SK-N-SH treated with all-trans-retinoic acid at 6 μM for 48 hours (cell line): Measurements from ENCODE around the gene CALHM1.

Experiments
- ATAC-seq: fragments of 200-7000 bp; cut with Tn5 transposase; 3 replicates; pipeline ENCODE4 v1.9.1; 2020; ENCODE audit warnings: mild to moderate bottlenecking, moderate library complexity
- BACH2 ChIP-seq: fragments of 250-450 bp; sonication (Bioruptor Pico); IDR thresholded peaks from 2 replicates; pipeline ENCODE4 v1.9.0; 2021; ENCODE audit warnings: mild to moderate bottlenecking, borderline replicate concordance
- ESRRG ChIP-seq: fragments of 250-450 bp; sonication (Bioruptor Pico); IDR thresholded peaks from 2 replicates; pipeline ENCODE4 v1.6.1; 2021; ENCODE audit warnings: mild to moderate bottlenecking
- GLIS3 ChIP-seq: fragments of 250-450 bp; sonication (Bioruptor Pico); IDR thresholded peaks from 2 replicates; pipeline ENCODE4 v1.5.0; 2020; ENCODE audit warnings: mild to moderate bottlenecking, moderate library complexity
- ISL1 ChIP-seq: fragments of 250-450 bp; sonication (Bioruptor Pico); IDR thresholded peaks from 2 replicates; pipeline ENCODE4 v2.1.2; 2022; ENCODE audit warnings: mild to moderate bottlenecking, moderate library complexity
- OSR1 ChIP-seq: fragments of 250-450 bp; sonication (Bioruptor Pico); IDR thresholded peaks from 2 replicates; pipeline ENCODE4 v1.8.0; 2022; ENCODE audit warnings: moderate library complexity, mild to moderate bottlenecking, inconsistent platforms
- PATZ1 ChIP-seq: fragments of 250-450 bp; sonication (Bioruptor Pico); IDR thresholded peaks from 2 replicates; pipeline ENCODE4 v1.8.0; 2020; ENCODE audit warnings: mild to moderate bottlenecking, moderate library complexity, borderline replicate concordance
- PPARA ChIP-seq: fragments of 250-450 bp; sonication (Bioruptor Pico); IDR thresholded peaks from 2 replicates; pipeline ENCODE4 v1.5.0; 2020; ENCODE audit warnings: mild to moderate bottlenecking, borderline replicate concordance
- RARB ChIP-seq: fragments of 250-450 bp; sonication (Bioruptor Pico); IDR thresholded peaks from 2 replicates; pipeline ENCODE4 v1.8.0; 2021; ENCODE audit warnings: mild to moderate bottlenecking, moderate library complexity
- TCF4 ChIP-seq: fragments of 250-450 bp; sonication (Bioruptor Pico); IDR thresholded peaks from 2 replicates; pipeline ENCODE4 v1.8.0; 2021; ENCODE audit warnings: mild to moderate bottlenecking, moderate library complexity, borderline replicate concordance
- TOX ChIP-seq: fragments of 250-450 bp; sonication (Bioruptor Pico); IDR thresholded peaks from 2 replicates; pipeline ENCODE4 v1.8.0; 2021; ENCODE audit warnings: mild to moderate bottlenecking, moderate library complexity, borderline replicate concordance
- ZC3H10 ChIP-seq: fragments of 250-450 bp; sonication (Bioruptor Pico); IDR thresholded peaks from 2 replicates; pipeline ENCODE4 v1.5.1; 2021; ENCODE audit warnings: mild to moderate bottlenecking, moderate library complexity
- ZFP3 ChIP-seq: fragments of 250-450 bp; sonication (Bioruptor Pico); IDR thresholded peaks from 2 replicates; pipeline ENCODE4 v1.5.0; 2020; ENCODE audit warnings: mild to moderate bottlenecking, moderate library complexity
- ZFP30 ChIP-seq: fragments of 450-650 bp; formaldehyde crosslinking; IDR thresholded peaks from 2 replicates; pipeline ENCODE4 v1.5.0; 2022; ENCODE audit warnings: mild to moderate bottlenecking, moderate library complexity
- ZNF565 ChIP-seq: fragments of 450-650 bp; formaldehyde crosslinking; conservative IDR thresholded peaks from 2 replicates; pipeline ENCODE4 v1.5.0; 2020; ENCODE audit warnings: low read depth, mild to moderate bottlenecking, moderate library complexity
- ZNF70 ChIP-seq: fragments of 450-650 bp; formaldehyde crosslinking; IDR thresholded peaks from 2 replicates; pipeline ENCODE4 v1.5.0; 2020; ENCODE audit warnings: mild to moderate bottlenecking, moderate library complexity
- ZNF8 ChIP-seq: fragments of 450-650 bp; formaldehyde crosslinking; IDR thresholded peaks from 2 replicates; pipeline ENCODE4 v1.5.0; 2020; ENCODE audit warnings: mild to moderate bottlenecking, moderate library complexity
- TF ChIP-seq, protein P1 (sequence below): fragments of 250-450 bp; sonication (Bioruptor Pico); IDR thresholded peaks from 2 replicates; pipeline ENCODE4 v1.5.1; 2020; ENCODE audit warnings: low read depth, mild to moderate bottlenecking, moderate library complexity
- TF ChIP-seq, protein P2 (sequence below): fragments of 250-450 bp; sonication (Bioruptor Pico); IDR thresholded peaks from 2 replicates; pipeline ENCODE4 v1.5.0; 2020; ENCODE audit warnings: mild to moderate bottlenecking, moderate library complexity
- TF ChIP-seq, protein P3 (sequence below): fragments of 250-450 bp; sonication (Bioruptor Pico); IDR thresholded peaks from 2 replicates; pipeline ENCODE4 v1.5.1; 2021; ENCODE audit warnings: mild to moderate bottlenecking, moderate library complexity

Gene CALHM1, protein sequence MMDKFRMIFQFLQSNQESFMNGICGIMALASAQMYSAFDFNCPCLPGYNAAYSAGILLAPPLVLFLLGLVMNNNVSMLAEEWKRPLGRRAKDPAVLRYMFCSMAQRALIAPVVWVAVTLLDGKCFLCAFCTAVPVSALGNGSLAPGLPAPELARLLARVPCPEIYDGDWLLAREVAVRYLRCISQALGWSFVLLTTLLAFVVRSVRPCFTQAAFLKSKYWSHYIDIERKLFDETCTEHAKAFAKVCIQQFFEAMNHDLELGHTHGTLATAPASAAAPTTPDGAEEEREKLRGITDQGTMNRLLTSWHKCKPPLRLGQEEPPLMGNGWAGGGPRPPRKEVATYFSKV

DNA sequence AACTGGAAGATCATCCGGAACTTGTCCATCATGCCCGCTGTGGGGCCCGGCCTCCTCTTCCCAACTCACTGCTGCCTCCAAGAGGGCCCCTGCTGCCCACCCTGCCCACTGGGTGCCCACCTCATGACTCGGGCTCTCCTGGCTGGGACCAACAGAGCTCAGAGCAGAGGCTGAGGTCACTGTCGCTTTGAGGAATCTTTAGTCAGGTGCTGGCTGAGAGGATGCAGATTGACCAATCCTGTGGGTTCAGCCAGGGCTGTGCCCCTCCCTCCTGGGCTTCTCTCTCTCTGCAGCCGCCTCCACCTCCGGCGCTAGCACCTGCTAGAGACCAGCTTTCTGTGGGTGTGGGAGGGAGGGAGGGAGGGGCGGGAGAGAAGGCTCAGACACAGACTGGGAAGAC is at the start of gene CALHM1:
TSS of gene CALHM1 (minus strand) at position 181 of the 400 bp plus-strand sequence. CDS start at position 32, 149 bp downstream.
- TF ChIP-seq ISL1 (no peak), GLIS3 (CRISPR knock-in tag) (no peak), TCF4 (no peak), OSR1 (CRISPR knock-in tag) (no peak), PATZ1 (no peak), BACH2 (CRISPR knock-in tag) (no peak), TOX (CRISPR knock-in tag) (no peak), PPARA (CRISPR knock-in tag) (no peak), ZC3H10 (no peak), ZNF565 (CRISPR knock-in tag) (no peak), RARB (no peak), ZNF70 (CRISPR knock-in tag) (no peak)
- TF ChIP-seq, protein P1, sequence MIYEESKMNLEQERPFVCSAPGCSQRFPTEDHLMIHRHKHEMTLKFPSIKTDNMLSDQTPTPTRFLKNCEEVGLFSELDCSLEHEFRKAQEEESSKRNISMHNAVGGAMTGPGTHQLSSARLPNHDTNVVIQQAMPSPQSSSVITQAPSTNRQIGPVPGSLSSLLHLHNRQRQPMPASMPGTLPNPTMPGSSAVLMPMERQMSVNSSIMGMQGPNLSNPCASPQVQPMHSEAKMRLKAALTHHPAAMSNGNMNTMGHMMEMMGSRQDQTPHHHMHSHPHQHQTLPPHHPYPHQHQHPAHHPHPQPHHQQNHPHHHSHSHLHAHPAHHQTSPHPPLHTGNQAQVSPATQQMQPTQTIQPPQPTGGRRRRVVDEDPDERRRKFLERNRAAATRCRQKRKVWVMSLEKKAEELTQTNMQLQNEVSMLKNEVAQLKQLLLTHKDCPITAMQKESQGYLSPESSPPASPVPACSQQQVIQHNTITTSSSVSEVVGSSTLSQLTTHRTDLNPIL (CRISPR knock-in tag), result no peak
- TF ChIP-seq, protein P2, sequence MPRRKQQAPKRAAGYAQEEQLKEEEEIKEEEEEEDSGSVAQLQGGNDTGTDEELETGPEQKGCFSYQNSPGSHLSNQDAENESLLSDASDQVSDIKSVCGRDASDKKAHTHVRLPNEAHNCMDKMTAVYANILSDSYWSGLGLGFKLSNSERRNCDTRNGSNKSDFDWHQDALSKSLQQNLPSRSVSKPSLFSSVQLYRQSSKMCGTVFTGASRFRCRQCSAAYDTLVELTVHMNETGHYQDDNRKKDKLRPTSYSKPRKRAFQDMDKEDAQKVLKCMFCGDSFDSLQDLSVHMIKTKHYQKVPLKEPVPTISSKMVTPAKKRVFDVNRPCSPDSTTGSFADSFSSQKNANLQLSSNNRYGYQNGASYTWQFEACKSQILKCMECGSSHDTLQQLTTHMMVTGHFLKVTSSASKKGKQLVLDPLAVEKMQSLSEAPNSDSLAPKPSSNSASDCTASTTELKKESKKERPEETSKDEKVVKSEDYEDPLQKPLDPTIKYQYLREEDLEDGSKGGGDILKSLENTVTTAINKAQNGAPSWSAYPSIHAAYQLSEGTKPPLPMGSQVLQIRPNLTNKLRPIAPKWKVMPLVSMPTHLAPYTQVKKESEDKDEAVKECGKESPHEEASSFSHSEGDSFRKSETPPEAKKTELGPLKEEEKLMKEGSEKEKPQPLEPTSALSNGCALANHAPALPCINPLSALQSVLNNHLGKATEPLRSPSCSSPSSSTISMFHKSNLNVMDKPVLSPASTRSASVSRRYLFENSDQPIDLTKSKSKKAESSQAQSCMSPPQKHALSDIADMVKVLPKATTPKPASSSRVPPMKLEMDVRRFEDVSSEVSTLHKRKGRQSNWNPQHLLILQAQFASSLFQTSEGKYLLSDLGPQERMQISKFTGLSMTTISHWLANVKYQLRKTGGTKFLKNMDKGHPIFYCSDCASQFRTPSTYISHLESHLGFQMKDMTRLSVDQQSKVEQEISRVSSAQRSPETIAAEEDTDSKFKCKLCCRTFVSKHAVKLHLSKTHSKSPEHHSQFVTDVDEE (CRISPR knock-in tag), result no peak
- TF ChIP-seq, all 23 proteins: peak for 0
- no peak; the same call in 2 of the 3 replicates for ATAC-seq

- ATAC-seq, result no peak
- TF ChIP-seq TOX (CRISPR knock-in tag), result no peak
- TF ChIP-seq ZNF565 (CRISPR knock-in tag), result no peak
- TF ChIP-seq, protein P3, sequence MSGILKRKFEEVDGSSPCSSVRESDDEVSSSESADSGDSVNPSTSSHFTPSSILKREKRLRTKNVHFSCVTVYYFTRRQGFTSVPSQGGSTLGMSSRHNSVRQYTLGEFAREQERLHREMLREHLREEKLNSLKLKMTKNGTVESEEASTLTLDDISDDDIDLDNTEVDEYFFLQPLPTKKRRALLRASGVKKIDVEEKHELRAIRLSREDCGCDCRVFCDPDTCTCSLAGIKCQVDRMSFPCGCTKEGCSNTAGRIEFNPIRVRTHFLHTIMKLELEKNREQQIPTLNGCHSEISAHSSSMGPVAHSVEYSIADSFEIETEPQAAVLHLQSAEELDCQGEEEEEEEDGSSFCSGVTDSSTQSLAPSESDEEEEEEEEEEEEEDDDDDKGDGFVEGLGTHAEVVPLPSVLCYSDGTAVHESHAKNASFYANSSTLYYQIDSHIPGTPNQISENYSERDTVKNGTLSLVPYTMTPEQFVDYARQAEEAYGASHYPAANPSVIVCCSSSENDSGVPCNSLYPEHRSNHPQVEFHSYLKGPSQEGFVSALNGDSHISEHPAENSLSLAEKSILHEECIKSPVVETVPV, result no peak
These were observed 48.8 kb upstream of the CALHM1 start for GRCh38 chr10:103507235-103508191.

- TF ChIP-seq ESRRG (CRISPR knock-in tag) (no peak), PPARA (CRISPR knock-in tag) (no peak), ZFP3 (CRISPR knock-in tag) (no peak), ZNF8 (no peak), ZFP30 (CRISPR knock-in tag) (no peak), BACH2 (CRISPR knock-in tag) (no peak)
- no peak for ATAC-seq
These were observed 47.4 kb upstream of the CALHM1 start for GRCh38 chr10:103506061-103506460.
